Activated T-cell treated with anti-CD3 and anti-CD28 coated beads, Interleukin-2, amount 50 U/mL, for 24 hours (primary cell): ENCODE data around the gene FXYD6.
"Not testable (repeated sequence)": the region's sequence is repeated elsewhere in the genome, so short reads cannot be mapped to it uniquely, and the experiment has no call there.

Experiments
- DNase-seq: peaks from one replicate; pipeline ENCODE4 v3.0.0-alpha.2; 2020
- H3K27ac Mint-ChIP-seq: 2 replicates; pipeline ENCODE4 v1.8.0; 2020; ENCODE audit warnings: mild to moderate bottlenecking, mixed read lengths
- H3K27me3 Mint-ChIP-seq: 2 replicates; pipeline ENCODE4 v1.8.0; 2020; ENCODE audit warnings: mixed read lengths
- H3K36me3 Mint-ChIP-seq: 2 replicates; pipeline ENCODE4 v1.8.0; 2020; ENCODE audit warnings: low read depth, mixed read lengths
- H3K4me1 Mint-ChIP-seq: 2 replicates; pipeline ENCODE4 v1.8.0; 2020; ENCODE audit warnings: low read depth, mixed read lengths
- H3K4me3 Mint-ChIP-seq: 2 replicates; pipeline ENCODE4 v1.8.0; 2020; ENCODE audit warnings: mild to moderate bottlenecking, moderate library complexity, mixed read lengths
- H3K9me3 Mint-ChIP-seq: 2 replicates; pipeline ENCODE4 v1.8.0; 2020; ENCODE audit warnings: mixed read lengths

FXYD6 gene

DNA sequence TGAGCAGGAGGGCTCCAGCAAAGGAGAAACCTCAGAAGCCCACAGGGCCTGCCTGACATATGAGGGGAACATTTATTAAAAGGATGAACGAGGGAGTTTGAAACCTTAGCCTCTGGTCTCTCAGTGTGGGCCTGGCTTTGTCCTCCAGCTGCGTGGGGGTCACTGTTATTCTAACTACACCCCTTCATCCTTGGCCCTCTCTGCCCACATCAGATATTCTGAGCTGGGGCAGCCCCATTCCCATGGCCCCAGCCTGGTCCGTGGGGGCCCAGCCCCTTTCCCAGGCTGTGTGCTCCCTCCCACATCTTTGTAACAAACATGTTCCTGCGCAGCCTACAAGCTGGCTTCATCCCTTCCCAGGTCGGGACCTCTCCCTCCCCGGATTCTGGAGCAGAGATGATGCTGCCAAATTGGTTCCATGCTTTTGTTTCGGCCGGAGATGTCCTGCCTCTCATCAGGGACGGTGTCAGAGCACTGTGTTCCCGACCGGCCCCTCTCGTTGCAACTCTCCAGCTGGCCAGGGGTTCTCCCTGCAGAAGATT lies 4.0 kb downstream of the FXYD6 start:
- H3K27me3 Mint-ChIP-seq: peaks cover 50% of the 10 kb centered on the region
- no peaks in the 10 kb centered on the region for H3K36me3 Mint-ChIP-seq
- no peaks in the 10 kb centered on the region for H3K9me3 Mint-ChIP-seq
- no peak for DNase-seq
- no peak overlapping the region for H3K4me3 Mint-ChIP-seq
- no peak overlapping the region for H3K27ac Mint-ChIP-seq
- peaks cover 30% of the 10 kb centered on the region for H3K4me1 Mint-ChIP-seq

- Mint-ChIP-seq H3K4me1 (peaks cover 28% of the 10 kb centered on the region), H3K36me3 (no peaks in the 10 kb centered on the region), H3K9me3 (no peaks in the 10 kb centered on the region), H3K27ac (no peak overlapping the region), H3K27me3 (peaks cover 43% of the 10 kb centered on the region), H3K4me3 (no peak overlapping the region)
- DNase-seq: no peak
Observed at GRCh38 chr11:117871784-117872183, 4.7 kb downstream of the FXYD6 start.

DNA sequence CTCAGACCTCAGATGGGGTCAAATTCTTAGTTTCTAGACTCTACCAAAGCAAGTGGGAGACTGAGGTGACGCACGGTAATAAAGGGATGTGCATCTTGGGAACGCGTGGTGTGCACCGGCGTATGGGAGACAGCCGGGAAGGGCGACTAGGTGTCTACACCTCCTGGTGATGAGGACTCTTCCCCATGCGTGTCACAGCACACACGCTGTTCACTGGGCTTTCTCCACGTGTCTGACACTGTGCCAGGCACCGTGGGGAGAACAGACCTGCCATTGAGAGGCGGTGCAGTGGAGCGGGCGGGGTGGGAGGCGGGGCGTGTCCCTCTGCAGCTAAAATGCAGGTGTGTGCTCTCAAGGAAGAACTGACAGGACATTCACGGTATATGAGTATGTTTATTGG lies 5.3 kb downstream of the FXYD6 start:
- no peak overlapping the region for H3K27ac Mint-ChIP-seq
- H3K27me3 Mint-ChIP-seq: peaks cover 40% of the 10 kb centered on the region
- DNase-seq: no peak
- no peaks in the 10 kb centered on the region for H3K36me3 Mint-ChIP-seq
- peaks cover 25% of the 10 kb centered on the region for H3K4me1 Mint-ChIP-seq
- no peak overlapping the region for H3K4me3 Mint-ChIP-seq
- no peaks in the 10 kb centered on the region for H3K9me3 Mint-ChIP-seq

DNA sequence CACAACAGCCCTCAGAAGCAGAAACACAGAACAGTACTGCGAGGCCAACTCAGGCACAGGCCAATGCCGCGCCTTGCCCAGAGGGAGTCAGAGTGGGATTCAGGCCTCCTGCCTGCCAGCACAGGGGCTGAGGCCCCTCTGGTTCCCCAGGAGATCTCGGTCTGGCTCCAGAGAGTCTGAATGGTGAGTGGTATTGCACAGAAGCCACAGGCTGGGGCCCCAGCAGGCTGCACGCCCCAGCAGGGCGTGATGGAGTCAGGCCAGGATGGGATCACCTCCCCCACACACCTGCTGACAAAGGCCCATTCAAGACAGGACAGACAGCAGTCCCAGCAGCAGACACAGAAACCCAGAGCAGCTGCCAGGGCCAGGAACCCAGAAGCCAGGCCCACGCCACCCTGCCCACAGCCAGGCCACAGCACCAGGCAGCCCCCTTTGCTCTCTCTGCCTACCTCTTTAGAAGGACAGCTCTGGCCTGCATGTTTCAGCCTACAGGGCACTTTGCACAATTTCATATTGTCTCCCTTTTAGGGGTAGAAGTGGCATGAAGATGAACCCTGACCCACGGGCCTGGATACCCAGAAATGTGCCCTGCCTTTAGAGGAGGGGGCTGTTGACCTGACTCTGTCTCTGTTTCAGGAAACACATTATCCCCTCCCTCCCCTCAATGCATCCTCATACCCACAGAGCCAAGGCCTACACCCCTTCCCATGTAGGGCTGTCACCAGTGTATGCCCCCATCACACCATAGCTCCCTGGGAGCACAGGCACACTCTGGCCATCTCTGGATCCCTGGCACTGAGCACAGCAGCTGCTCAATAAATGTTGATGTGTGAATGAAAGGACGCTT lies 6.1 kb downstream of the FXYD6 start:
- Mint-ChIP-seq H3K9me3 (no peaks in the 10 kb centered on the region), H3K4me1 (peaks cover 17% of the 10 kb centered on the region), H3K27ac (no peak overlapping the region), H3K4me3 (no peak overlapping the region), H3K27me3 (peaks cover 32% of the 10 kb centered on the region), H3K36me3 (no peaks in the 10 kb centered on the region)
- no peak for DNase-seq

DNA sequence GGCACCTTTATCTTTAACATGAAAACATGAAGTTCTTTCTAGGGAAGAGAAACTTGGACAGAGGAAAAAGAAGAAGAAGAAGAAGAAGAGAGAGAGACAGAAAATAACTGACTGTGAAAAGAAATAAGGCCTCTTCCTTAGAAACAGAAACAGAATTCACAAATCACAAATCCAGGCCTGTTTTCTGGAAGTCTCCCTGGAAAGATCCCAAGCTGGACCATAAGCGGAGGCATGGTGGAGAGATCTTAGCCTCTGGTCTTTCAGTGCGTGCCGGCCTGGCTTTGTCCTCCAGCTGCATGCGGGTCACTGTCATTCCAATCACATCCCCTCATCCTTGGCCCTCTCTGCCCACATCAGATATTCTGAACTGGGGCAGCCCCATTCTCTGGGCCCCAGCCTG lies 6.9 kb downstream of the FXYD6 start:
- Mint-ChIP-seq H3K9me3 (no peaks in the 10 kb centered on the region), H3K27me3 (peaks cover 26% of the 10 kb centered on the region), H3K4me1 (peaks cover 13% of the 10 kb centered on the region)

DNA sequence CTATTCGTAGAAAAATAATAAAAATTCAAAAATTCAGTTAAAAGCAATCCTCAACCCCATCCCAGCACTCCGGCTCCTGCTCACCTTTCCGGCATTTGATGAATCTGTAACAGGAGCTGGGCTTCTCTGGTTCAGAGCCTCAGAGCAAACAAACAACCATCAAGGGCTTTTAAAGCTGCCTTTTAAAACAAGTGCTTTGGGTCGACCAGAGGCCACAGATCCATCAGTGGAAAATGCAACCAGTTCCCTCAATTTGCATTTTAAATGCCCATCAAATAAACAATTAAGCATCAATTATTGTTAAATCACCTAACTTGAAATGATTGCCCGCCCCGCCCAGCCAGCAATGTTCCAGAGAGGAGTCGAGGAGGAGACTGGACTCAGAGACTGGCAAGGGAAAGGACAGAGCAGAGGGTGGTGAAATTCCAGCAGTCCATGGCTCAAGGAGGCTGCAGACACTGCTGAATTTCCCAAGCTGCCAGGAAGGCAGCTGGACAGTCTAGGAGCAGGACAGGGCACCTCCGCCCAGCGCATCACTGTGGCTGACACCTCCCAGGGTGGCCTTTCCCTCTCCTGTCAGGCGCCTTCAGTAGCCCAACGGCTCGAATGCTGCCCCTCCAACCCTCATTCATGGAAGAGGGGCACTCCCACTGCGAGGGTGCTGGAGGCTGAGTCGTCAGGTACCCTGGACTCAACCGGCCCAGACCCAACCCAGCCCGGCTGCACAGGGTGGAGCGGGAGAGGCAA lies 7.5 kb downstream of the FXYD6 start:
- Mint-ChIP-seq H3K4me1 (peaks cover 8% of the 10 kb centered on the region), H3K9me3 (no peaks in the 10 kb centered on the region), H3K36me3 (no peaks in the 10 kb centered on the region), H3K27ac (no peak overlapping the region), H3K27me3 (peaks cover 20% of the 10 kb centered on the region), H3K4me3 (no peak overlapping the region)
- DNase-seq: no peak

More for the DNA sequence above, 6.9 kb downstream of the FXYD6 start:
- H3K36me3 Mint-ChIP-seq: no peaks in the 10 kb centered on the region
- no peak overlapping the region for H3K4me3 Mint-ChIP-seq
- no peak for DNase-seq
- H3K27ac Mint-ChIP-seq: no peak overlapping the region

- Mint-ChIP-seq H3K4me3 (no peak overlapping the region), H3K4me1 (peaks cover 3% of the 10 kb centered on the region), H3K36me3 (no peaks in the 10 kb centered on the region), H3K27ac (no peak overlapping the region), H3K9me3 (no peaks in the 10 kb centered on the region), H3K27me3 (peaks cover 11% of the 10 kb centered on the region)
- DNase-seq: no peak
Observed at GRCh38 chr11:117868088-117868487, 8.4 kb downstream of the FXYD6 start.

- Mint-ChIP-seq H3K9me3 (no peaks in the 10 kb centered on the region), H3K36me3 (no peaks in the 10 kb centered on the region), H3K4me1 (peaks cover 1% of the 10 kb centered on the region), H3K4me3 (no peak overlapping the region), H3K27ac (no peak overlapping the region), H3K27me3 (no peaks in the 10 kb centered on the region)
- no peak for DNase-seq
Observed at GRCh38 chr11:117866526-117866925, 9.9 kb downstream of the FXYD6 start.

DNA sequence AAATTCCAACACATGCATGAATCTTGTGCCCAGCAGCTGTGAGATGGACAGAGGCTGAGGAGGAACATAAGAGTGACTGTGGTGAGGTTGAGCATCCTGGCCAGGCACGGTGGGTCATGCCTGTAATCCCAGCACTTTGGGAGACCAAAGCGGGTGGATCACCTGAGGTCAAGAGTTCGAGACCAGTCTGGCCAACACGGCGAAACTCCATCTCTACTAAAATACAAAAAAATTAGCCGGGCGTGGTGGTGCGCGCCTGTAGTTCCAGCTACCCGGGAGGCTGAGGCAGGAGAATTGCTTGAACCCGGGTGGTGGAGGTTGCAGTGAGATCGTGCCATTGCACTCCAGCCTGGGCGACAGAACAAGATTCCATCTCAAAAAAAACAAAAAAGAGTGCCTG lies 10.9 kb downstream of the FXYD6 start:
- not testable (repeated sequence) for H3K27ac Mint-ChIP-seq, DNase-seq, H3K27me3 Mint-ChIP-seq, H3K9me3 Mint-ChIP-seq, H3K4me1 Mint-ChIP-seq, H3K4me3 Mint-ChIP-seq, H3K36me3 Mint-ChIP-seq

GRCh38 chr11:117863383-117863782 lies 13.1 kb downstream of the FXYD6 start:
- peaks cover 1% of the 10 kb centered on the region for H3K4me1 Mint-ChIP-seq
- no peak overlapping the region for H3K4me3 Mint-ChIP-seq
- no peak overlapping the region for H3K27ac Mint-ChIP-seq
- no peaks in the 10 kb centered on the region for H3K9me3 Mint-ChIP-seq
- no peak for DNase-seq
- H3K36me3 Mint-ChIP-seq: no peaks in the 10 kb centered on the region
- H3K27me3 Mint-ChIP-seq: no peaks in the 10 kb centered on the region

DNA sequence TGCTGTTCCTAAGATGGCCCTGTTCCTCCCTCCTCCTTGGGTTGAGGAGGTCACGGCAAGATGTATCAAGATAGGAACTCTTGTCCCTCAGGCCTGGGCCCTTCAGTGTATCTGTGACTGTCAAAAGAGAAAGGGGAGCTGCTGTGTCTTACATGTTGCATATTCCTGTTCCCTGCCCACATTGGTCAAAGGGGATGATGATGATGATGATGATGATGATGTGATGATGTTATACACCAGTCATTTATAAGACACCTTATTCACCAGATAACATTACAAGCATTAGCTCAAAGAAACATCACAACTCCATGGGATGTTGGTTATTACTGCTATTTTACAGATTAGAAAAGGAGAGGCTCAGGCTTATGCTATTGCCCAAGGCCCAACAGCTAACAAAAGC lies 13.7 kb downstream of the FXYD6 start:
- Mint-ChIP-seq H3K9me3 (no peaks in the 10 kb centered on the region), H3K4me1 (no peaks in the 10 kb centered on the region), H3K27ac (no peak overlapping the region), H3K27me3 (no peaks in the 10 kb centered on the region), H3K36me3 (no peaks in the 10 kb centered on the region), H3K4me3 (no peak overlapping the region)
- no peak for DNase-seq

DNA sequence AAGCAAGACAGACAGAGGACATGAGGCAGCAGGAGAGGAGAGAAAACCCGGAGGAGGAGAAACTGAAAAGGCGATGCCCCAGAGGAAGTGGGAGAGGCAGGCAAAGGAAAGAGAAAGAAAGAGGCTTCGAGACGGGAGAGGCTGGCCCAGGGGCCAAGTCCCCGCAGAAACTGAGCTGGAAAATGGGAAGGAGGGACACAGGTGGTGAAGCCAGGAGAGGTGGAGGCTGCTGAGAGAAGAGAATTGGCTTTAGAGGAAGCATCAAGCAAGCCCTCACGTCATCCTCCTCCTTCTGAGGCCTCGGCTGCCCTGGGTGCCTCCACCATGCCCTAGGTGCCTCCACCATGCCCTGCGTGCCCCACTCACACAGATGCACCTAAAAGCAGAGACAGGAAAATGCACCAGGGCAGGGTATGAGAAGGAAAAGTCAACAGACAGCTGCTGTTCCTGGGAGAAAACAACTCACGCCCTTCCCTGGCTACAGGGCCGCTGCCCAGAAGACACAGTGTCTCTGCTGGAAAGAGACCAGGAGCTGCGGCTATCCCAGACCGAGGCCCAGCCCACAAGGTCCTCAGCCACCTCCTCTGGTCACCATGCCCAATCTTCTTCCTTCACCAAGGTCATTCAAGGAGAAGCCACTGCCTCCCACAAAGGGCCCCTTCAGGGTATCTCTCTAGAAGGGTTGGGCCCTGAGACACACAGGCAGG lies 14.3 kb downstream of the FXYD6 start:
- Mint-ChIP-seq H3K36me3 (no peaks in the 10 kb centered on the region), H3K4me1 (no peaks in the 10 kb centered on the region), H3K9me3 (no peaks in the 10 kb centered on the region), H3K27me3 (no peaks in the 10 kb centered on the region), H3K4me3 (no peak overlapping the region), H3K27ac (no peak overlapping the region)
- no peak for DNase-seq

- Mint-ChIP-seq H3K4me3 (no peak overlapping the region), H3K9me3 (no peaks in the 10 kb centered on the region), H3K27ac (no peak overlapping the region), H3K36me3 (no peaks in the 10 kb centered on the region), H3K4me1 (no peaks in the 10 kb centered on the region), H3K27me3 (no peaks in the 10 kb centered on the region)
- no peak for DNase-seq
Observed at GRCh38 chr11:117861151-117862018, 15.1 kb downstream of the FXYD6 start.

- H3K27ac Mint-ChIP-seq: no peak overlapping the region
- H3K4me3 Mint-ChIP-seq: no peak overlapping the region
Observed at GRCh38 chr11:117860139-117860538, 16.3 kb downstream of the FXYD6 start.

More at GRCh38 chr11:117860139-117860538, 16.3 kb downstream of the FXYD6 start:
- Mint-ChIP-seq H3K36me3 (no peaks in the 10 kb centered on the region), H3K27me3 (no peaks in the 10 kb centered on the region), H3K9me3 (no peaks in the 10 kb centered on the region), H3K4me1 (no peaks in the 10 kb centered on the region)
- no peak for DNase-seq
